Measurements from ENCODE around the gene FAM174C. TPM values are rescaled to one million over a fixed set of nuclear protein-coding genes. Genes with fewer than 3 reads are reported as not detected.
"Not testable (repeated sequence)": the region's sequence is repeated elsewhere in the genome, so short reads cannot be mapped to it uniquely, and the experiment has no call there.

The FAM174C gene
- polyA plus RNA-seq, 1 donor (not counting 4 experiments of a cell fraction or from before 2014, with no cell fraction given), result 18.5 TPM

DNA sequence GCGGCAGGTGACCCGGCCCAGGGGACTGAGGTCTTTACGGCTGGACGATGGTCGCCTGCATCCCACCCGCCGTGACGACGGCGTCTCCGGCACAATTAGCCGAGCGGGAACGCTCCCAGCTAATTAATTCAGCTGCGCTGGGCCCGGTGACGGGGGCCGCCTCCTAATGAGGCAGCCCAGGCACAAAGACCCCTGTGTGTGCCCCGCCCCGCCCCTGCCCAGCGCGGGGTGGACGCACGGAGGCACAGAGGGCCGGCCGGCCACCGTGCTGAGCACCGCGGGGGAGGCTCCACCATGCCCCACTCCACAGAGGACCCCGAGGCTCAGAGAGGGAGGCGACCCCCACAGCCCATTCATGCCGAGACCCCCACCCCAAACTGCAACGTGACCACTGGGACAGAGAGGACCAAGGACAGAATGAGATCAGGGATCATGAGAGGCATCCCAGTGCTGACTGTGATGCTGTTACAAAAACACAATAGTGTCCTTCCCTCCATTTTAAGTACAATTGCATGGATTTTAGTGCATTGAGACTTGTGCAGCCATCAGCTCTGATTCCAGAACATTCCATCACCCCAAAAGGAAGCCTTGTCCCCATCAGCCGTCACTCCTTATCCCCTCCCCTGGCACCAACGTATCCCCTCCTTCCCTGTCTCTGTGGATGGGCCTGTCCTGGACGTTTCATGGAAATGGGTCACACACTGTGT, 27.4 kb downstream of the FAM174C start:
- H3K27ac ChIP-seq (ENCODE audit: control insufficient read depth, insufficient read depth, low read length), result no peak overlapping the region
- H3K4me3 ChIP-seq (ENCODE audit: control insufficient read depth in 2 of 3, extremely low read depth in 1 of 3, insufficient read depth in 2 of 3, low read depth in 1 of 3, low read length in 3 of 3), result no peak overlapping the region
- H3K4me1 ChIP-seq (ENCODE audit: control insufficient read depth, extremely low read depth, insufficient read depth, low read length), result no peaks in the 10 kb centered on the region
- H2AFZ ChIP-seq (ENCODE audit: control insufficient read depth, low read length), result no peak overlapping the region
- TF ChIP-seq, protein P1, sequence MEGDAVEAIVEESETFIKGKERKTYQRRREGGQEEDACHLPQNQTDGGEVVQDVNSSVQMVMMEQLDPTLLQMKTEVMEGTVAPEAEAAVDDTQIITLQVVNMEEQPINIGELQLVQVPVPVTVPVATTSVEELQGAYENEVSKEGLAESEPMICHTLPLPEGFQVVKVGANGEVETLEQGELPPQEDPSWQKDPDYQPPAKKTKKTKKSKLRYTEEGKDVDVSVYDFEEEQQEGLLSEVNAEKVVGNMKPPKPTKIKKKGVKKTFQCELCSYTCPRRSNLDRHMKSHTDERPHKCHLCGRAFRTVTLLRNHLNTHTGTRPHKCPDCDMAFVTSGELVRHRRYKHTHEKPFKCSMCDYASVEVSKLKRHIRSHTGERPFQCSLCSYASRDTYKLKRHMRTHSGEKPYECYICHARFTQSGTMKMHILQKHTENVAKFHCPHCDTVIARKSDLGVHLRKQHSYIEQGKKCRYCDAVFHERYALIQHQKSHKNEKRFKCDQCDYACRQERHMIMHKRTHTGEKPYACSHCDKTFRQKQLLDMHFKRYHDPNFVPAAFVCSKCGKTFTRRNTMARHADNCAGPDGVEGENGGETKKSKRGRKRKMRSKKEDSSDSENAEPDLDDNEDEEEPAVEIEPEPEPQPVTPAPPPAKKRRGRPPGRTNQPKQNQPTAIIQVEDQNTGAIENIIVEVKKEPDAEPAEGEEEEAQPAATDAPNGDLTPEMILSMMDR (optimal IDR thresholded peaks at IDR 0.05 in 1 of 3, IDR thresholded peaks at IDR 0.05 in 1 of 3, conservative IDR thresholded peaks at IDR 0.05 in 1 of 3; ENCODE audit: extremely low read depth in 1 of 3, insufficient read depth in 2 of 3, low read length in 3 of 3), result no peak
- no peak for TF ChIP-seq EZH2 (IDR thresholded peaks at IDR 0.05; ENCODE audit: low read length)
- H3K4me2 ChIP-seq (ENCODE audit: control insufficient read depth, extremely low read depth, insufficient read depth, low read depth, low read length), result no peak overlapping the region
- DNase-seq (ENCODE audit: low read depth, low spot score) (no peak), FAIRE-seq (no peak)
- no peaks in the 10 kb centered on the region for H3K9me1 ChIP-seq (ENCODE audit: control insufficient read depth, extremely low read depth, insufficient read depth, low read length)
- H3K9me3 ChIP-seq (ENCODE audit: control insufficient read depth, low read depth, low read length), result no peaks in the 10 kb centered on the region
- dilution Hi-C loops (cut with MboI; ENCODE audit: extremely low pct_ligation_motif_present, low sequenced_read_pairs), result no loop called here
- H3K36me3 ChIP-seq (ENCODE audit: control insufficient read depth in 2 of 2, extremely low read depth in 1 of 2, insufficient read depth in 2 of 2, low read length in 2 of 2), result no peaks in the 10 kb centered on the region
- no peak overlapping the region for H3K9ac ChIP-seq (ENCODE audit: control insufficient read depth, extremely low read depth, insufficient read depth, low read length)
- no peaks in the 10 kb centered on the region for H4K20me1 ChIP-seq (ENCODE audit: control insufficient read depth, extremely low read depth, insufficient read depth, low read length)
- peaks cover 10% of the 10 kb centered on the region for H3K27me3 ChIP-seq (ENCODE audit: control insufficient read depth, extremely low read depth, insufficient read depth, low read length)
- H3K79me2 ChIP-seq (ENCODE audit: control insufficient read depth, insufficient read depth, low read length), result no peaks in the 10 kb centered on the region

DNA sequence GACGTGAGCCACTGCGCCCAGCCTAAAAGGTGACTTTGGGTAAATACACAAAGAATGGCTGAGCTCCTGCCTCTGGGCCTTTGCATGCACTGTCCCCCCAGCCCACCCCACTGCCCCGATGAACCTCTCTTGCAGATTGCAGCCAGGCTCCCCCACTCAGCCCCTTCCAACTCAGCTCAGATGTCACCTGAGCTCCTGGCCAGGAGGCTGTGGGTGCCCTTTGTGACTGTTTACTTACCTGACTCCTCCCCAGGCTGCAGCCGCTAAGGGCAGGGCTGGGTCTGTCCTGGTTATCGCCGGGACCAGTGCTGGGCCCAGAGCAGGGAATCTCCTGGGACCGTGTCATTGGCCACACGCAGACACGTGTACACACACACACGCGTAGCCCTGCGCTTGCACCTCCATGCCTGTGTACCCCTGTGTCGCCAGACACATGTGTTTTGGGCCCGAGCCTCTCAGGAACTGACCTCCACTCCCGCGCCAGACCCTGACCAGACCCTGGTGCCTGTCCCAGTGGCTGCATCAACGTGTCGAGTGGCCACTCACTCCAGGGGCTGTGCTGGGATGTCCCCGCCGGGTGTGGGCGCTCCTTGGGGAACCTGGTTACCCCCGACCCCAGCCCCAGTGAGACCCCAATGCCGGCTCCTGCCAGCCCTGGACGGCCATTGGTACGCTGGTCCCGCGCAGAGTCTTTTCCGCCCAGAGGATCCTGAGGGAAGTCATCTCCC, 29.0 kb downstream of the FAM174C start:
- no peaks in the 10 kb centered on the region for H3K79me2 ChIP-seq (ENCODE audit: control insufficient read depth, insufficient read depth, low read length)
- no peaks in the 10 kb centered on the region for H4K20me1 ChIP-seq (ENCODE audit: control insufficient read depth, extremely low read depth, insufficient read depth, low read length)
- no peak for FAIRE-seq
- peaks cover 6% of the 10 kb centered on the region for H3K27me3 ChIP-seq (ENCODE audit: control insufficient read depth, extremely low read depth, insufficient read depth, low read length)
- no peak overlapping the region for H2AFZ ChIP-seq (ENCODE audit: control insufficient read depth, low read length)
- no peak for DNase-seq (ENCODE audit: low read depth, low spot score)
- H3K36me3 ChIP-seq (ENCODE audit: control insufficient read depth in 2 of 2, extremely low read depth in 1 of 2, insufficient read depth in 2 of 2, low read length in 2 of 2), result no peaks in the 10 kb centered on the region
- no peak overlapping the region for H3K9ac ChIP-seq (ENCODE audit: control insufficient read depth, extremely low read depth, insufficient read depth, low read length)
- H3K4me2 ChIP-seq (ENCODE audit: control insufficient read depth, extremely low read depth, insufficient read depth, low read depth, low read length), result no peak overlapping the region
- no peak overlapping the region for H3K4me3 ChIP-seq (ENCODE audit: control insufficient read depth in 2 of 3, extremely low read depth in 1 of 3, insufficient read depth in 2 of 3, low read depth in 1 of 3, low read length in 3 of 3)
- no peaks in the 10 kb centered on the region for H3K4me1 ChIP-seq (ENCODE audit: control insufficient read depth, extremely low read depth, insufficient read depth, low read length)
- dilution Hi-C loops (cut with MboI; ENCODE audit: extremely low pct_ligation_motif_present, low sequenced_read_pairs), result no loop called here
- no peak for TF ChIP-seq EZH2 (IDR thresholded peaks at IDR 0.05; ENCODE audit: low read length)
- TF ChIP-seq, protein P1 (optimal IDR thresholded peaks at IDR 0.05 in 1 of 3, IDR thresholded peaks at IDR 0.05 in 1 of 3, conservative IDR thresholded peaks at IDR 0.05 in 1 of 3; ENCODE audit: extremely low read depth in 1 of 3, insufficient read depth in 2 of 3, low read length in 3 of 3), result no peak
- no peaks in the 10 kb centered on the region for H3K9me3 ChIP-seq (ENCODE audit: control insufficient read depth, low read depth, low read length)
- no peak overlapping the region for H3K27ac ChIP-seq (ENCODE audit: control insufficient read depth, insufficient read depth, low read length)
- H3K9me1 ChIP-seq (ENCODE audit: control insufficient read depth, extremely low read depth, insufficient read depth, low read length), result no peaks in the 10 kb centered on the region

DNA sequence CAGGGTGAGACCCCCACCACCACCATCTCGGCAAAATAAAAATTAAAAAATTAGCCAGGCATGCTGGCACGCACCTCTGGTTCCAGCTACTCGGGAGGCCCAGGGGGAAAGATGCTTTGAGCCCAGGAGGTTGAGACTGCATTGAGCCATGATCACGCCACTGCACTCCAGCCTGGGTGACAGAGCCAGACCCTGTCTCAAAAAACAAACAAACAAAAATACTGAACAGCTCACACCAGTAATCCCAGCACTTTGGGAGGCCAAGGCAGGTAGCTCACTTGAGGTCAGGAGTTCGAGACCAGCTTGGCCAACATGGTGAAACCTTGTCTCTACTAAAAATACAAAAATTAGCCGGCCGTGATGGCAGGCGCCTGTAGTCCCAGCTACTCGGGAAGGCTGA, 30.0 kb downstream of the FAM174C start:
- H3K36me3 ChIP-seq (ENCODE audit: control insufficient read depth in 2 of 2, extremely low read depth in 1 of 2, insufficient read depth in 2 of 2, low read length in 2 of 2); H3K27ac ChIP-seq (ENCODE audit: control insufficient read depth, insufficient read depth, low read length); H3K9ac ChIP-seq (ENCODE audit: control insufficient read depth, extremely low read depth, insufficient read depth, low read length); H3K4me1 ChIP-seq (ENCODE audit: control insufficient read depth, extremely low read depth, insufficient read depth, low read length); H4K20me1 ChIP-seq (ENCODE audit: control insufficient read depth, extremely low read depth, insufficient read depth, low read length); H2AFZ ChIP-seq (ENCODE audit: control insufficient read depth, low read length); H3K79me2 ChIP-seq (ENCODE audit: control insufficient read depth, insufficient read depth, low read length); H3K4me2 ChIP-seq (ENCODE audit: control insufficient read depth, extremely low read depth, insufficient read depth, low read depth, low read length); FAIRE-seq; H3K27me3 ChIP-seq (ENCODE audit: control insufficient read depth, extremely low read depth, insufficient read depth, low read length); H3K9me3 ChIP-seq (ENCODE audit: control insufficient read depth, low read depth, low read length); H3K4me3 ChIP-seq (ENCODE audit: control insufficient read depth in 2 of 3, extremely low read depth in 1 of 3, insufficient read depth in 2 of 3, low read depth in 1 of 3, low read length in 3 of 3); H3K9me1 ChIP-seq (ENCODE audit: control insufficient read depth, extremely low read depth, insufficient read depth, low read length); DNase-seq (ENCODE audit: low read depth, low spot score); dilution Hi-C loops (cut with MboI; ENCODE audit: extremely low pct_ligation_motif_present, low sequenced_read_pairs): not testable (repeated sequence)

Data from keratinocyte (primary cell).